ENCODE measurements around the gene LRRN1.

Gene LRRN1

GRCh38 chr3:3799173-3800079 is at the start of gene LRRN1:
Gene LRRN1, plus strand, starts transcription at chr3:3799431. Its CDS starts 45,211 bp downstream, at chr3:3844642.
- H3K9me3 Mint-ChIP-seq, result no peaks in the 10 kb centered on the region
- peaks cover 2% of the 10 kb centered on the region for H3K36me3 Mint-ChIP-seq
- DNase-seq, result peak; percentile 80
- peak within 1 kb of the TSS; percentile 85 for H3K4me3 Mint-ChIP-seq
- H3K4me1 Mint-ChIP-seq, result peaks cover 26% of the 10 kb centered on the region
- CTCF ChIA-PET, result no interaction called here
- peak within 1 kb of the TSS; percentile 92 for H3K27ac Mint-ChIP-seq
- peaks cover 52% of the 10 kb centered on the region for H3K27me3 Mint-ChIP-seq

GRCh38 chr3:3753416-3753815 is 45.8 kb upstream of the LRRN1 start:
- Mint-ChIP-seq H3K4me1 (no peaks in the 10 kb centered on the region), H3K4me3 (no peak overlapping the region), H3K27me3 (no peaks in the 10 kb centered on the region), H3K9me3 (no peaks in the 10 kb centered on the region), H3K27ac (no peak overlapping the region), H3K36me3 (no peaks in the 10 kb centered on the region)
- DNase-seq, result no peak
- CTCF ChIA-PET, result no interaction called here

- DNase-seq, result no peak
- H3K27me3 Mint-ChIP-seq, result no peaks in the 10 kb centered on the region
- H3K4me3 Mint-ChIP-seq, result no peak overlapping the region
- H3K9me3 Mint-ChIP-seq, result no peaks in the 10 kb centered on the region
- CTCF ChIA-PET, result no interaction called here
- H3K4me1 Mint-ChIP-seq, result no peaks in the 10 kb centered on the region
- H3K27ac Mint-ChIP-seq, result no peak overlapping the region
- H3K36me3 Mint-ChIP-seq, result no peaks in the 10 kb centered on the region
Measured at GRCh38 chr3:3765661-3766060, 33.6 kb upstream of the LRRN1 start.

- Mint-ChIP-seq H3K27ac (no peak overlapping the region), H3K4me3 (no peak overlapping the region), H3K36me3 (no peaks in the 10 kb centered on the region), H3K4me1 (no peaks in the 10 kb centered on the region), H3K27me3 (no peaks in the 10 kb centered on the region), H3K9me3 (no peaks in the 10 kb centered on the region)
- no peak for DNase-seq
- CTCF ChIA-PET, result no interaction called here
Measured at GRCh38 chr3:3766140-3766539, 33.1 kb upstream of the LRRN1 start.

GRCh38 chr3:3771094-3771493 is 28.1 kb upstream of the LRRN1 start:
- CTCF ChIA-PET, result no interaction called here
- no peaks in the 10 kb centered on the region for H3K9me3 Mint-ChIP-seq
- no peak for DNase-seq
- H3K4me3 Mint-ChIP-seq, result no peak overlapping the region
- no peaks in the 10 kb centered on the region for H3K36me3 Mint-ChIP-seq
- H3K4me1 Mint-ChIP-seq, result no peaks in the 10 kb centered on the region
- H3K27me3 Mint-ChIP-seq, result no peaks in the 10 kb centered on the region
- H3K27ac Mint-ChIP-seq, result no peak overlapping the region

- no peaks in the 10 kb centered on the region for H3K4me1 Mint-ChIP-seq
- DNase-seq, result no peak
- H3K9me3 Mint-ChIP-seq, result no peaks in the 10 kb centered on the region
- H3K27ac Mint-ChIP-seq, result no peak overlapping the region
- no peak overlapping the region for H3K4me3 Mint-ChIP-seq
- no peaks in the 10 kb centered on the region for H3K36me3 Mint-ChIP-seq
- CTCF ChIA-PET, result no interaction called here
- H3K27me3 Mint-ChIP-seq, result no peaks in the 10 kb centered on the region
Measured at GRCh38 chr3:3771567-3771966, 27.7 kb upstream of the LRRN1 start.

GRCh38 chr3:3772338-3772737 is 26.9 kb upstream of the LRRN1 start:
- H3K27ac Mint-ChIP-seq, result no peak overlapping the region
- H3K36me3 Mint-ChIP-seq, result no peaks in the 10 kb centered on the region
- DNase-seq, result no peak
- H3K9me3 Mint-ChIP-seq, result no peaks in the 10 kb centered on the region
- H3K4me1 Mint-ChIP-seq, result no peaks in the 10 kb centered on the region
- H3K4me3 Mint-ChIP-seq, result no peak overlapping the region
- CTCF ChIA-PET, result no interaction called here
- no peaks in the 10 kb centered on the region for H3K27me3 Mint-ChIP-seq

GRCh38 chr3:3772920-3773319 is 26.3 kb upstream of the LRRN1 start:
- Mint-ChIP-seq H3K27me3 (no peaks in the 10 kb centered on the region), H3K4me3 (no peak overlapping the region), H3K36me3 (no peaks in the 10 kb centered on the region), H3K9me3 (no peaks in the 10 kb centered on the region), H3K27ac (no peak overlapping the region), H3K4me1 (no peaks in the 10 kb centered on the region)
- CTCF ChIA-PET, result no interaction called here
- DNase-seq, result no peak

GRCh38 chr3:3776607-3777006 is 22.6 kb upstream of the LRRN1 start:
- Mint-ChIP-seq H3K27ac (no peak overlapping the region), H3K4me1 (no peaks in the 10 kb centered on the region), H3K9me3 (no peaks in the 10 kb centered on the region), H3K4me3 (no peak overlapping the region), H3K27me3 (no peaks in the 10 kb centered on the region), H3K36me3 (no peaks in the 10 kb centered on the region)
- CTCF ChIA-PET, result no interaction called here
- no peak for DNase-seq

GRCh38 chr3:3778216-3778615 is 21.0 kb upstream of the LRRN1 start:
- no peaks in the 10 kb centered on the region for H3K4me1 Mint-ChIP-seq
- no peaks in the 10 kb centered on the region for H3K9me3 Mint-ChIP-seq
- CTCF ChIA-PET, result no interaction called here
- H3K4me3 Mint-ChIP-seq, result no peak overlapping the region
- H3K27ac Mint-ChIP-seq, result no peak overlapping the region
- H3K27me3 Mint-ChIP-seq, result no peaks in the 10 kb centered on the region
- no peaks in the 10 kb centered on the region for H3K36me3 Mint-ChIP-seq
- DNase-seq, result no peak

- no peaks in the 10 kb centered on the region for H3K4me1 Mint-ChIP-seq
Measured at GRCh38 chr3:3778641-3779270, 20.5 kb upstream of the LRRN1 start.

GRCh38 chr3:3782457-3782856 is 16.8 kb upstream of the LRRN1 start:
- Mint-ChIP-seq H3K9me3 (no peaks in the 10 kb centered on the region), H3K36me3 (no peaks in the 10 kb centered on the region), H3K27me3 (no peaks in the 10 kb centered on the region), H3K27ac (no peak overlapping the region), H3K4me1 (no peaks in the 10 kb centered on the region), H3K4me3 (no peak overlapping the region)
- DNase-seq, result no peak
- CTCF ChIA-PET, result no interaction called here

More at GRCh38 chr3:3778641-3779270, 20.5 kb upstream of the LRRN1 start:
- Mint-ChIP-seq H3K36me3 (no peaks in the 10 kb centered on the region), H3K27me3 (no peaks in the 10 kb centered on the region), H3K4me3 (no peak overlapping the region), H3K9me3 (no peaks in the 10 kb centered on the region), H3K27ac (no peak overlapping the region)
- DNase-seq, result no peak
- CTCF ChIA-PET, result no interaction called here

- H3K27me3 Mint-ChIP-seq, result no peaks in the 10 kb centered on the region
- no peaks in the 10 kb centered on the region for H3K9me3 Mint-ChIP-seq
- CTCF ChIA-PET, result no interaction called here
- DNase-seq, result no peak
- H3K4me1 Mint-ChIP-seq, result no peaks in the 10 kb centered on the region
- no peaks in the 10 kb centered on the region for H3K36me3 Mint-ChIP-seq
- no peak overlapping the region for H3K4me3 Mint-ChIP-seq
- H3K27ac Mint-ChIP-seq, result no peak overlapping the region
Measured at GRCh38 chr3:3783210-3783609, 16.0 kb upstream of the LRRN1 start.

- H3K36me3 Mint-ChIP-seq, result no peaks in the 10 kb centered on the region
- H3K27me3 Mint-ChIP-seq, result no peaks in the 10 kb centered on the region
- H3K4me3 Mint-ChIP-seq, result no peak overlapping the region
- peaks cover 3% of the 10 kb centered on the region for H3K9me3 Mint-ChIP-seq
- H3K4me1 Mint-ChIP-seq, result no peaks in the 10 kb centered on the region
- no peak overlapping the region for H3K27ac Mint-ChIP-seq
- DNase-seq, result no peak
- CTCF ChIA-PET, result no interaction called here
Measured at GRCh38 chr3:3783696-3784095, 15.5 kb upstream of the LRRN1 start.

- no peaks in the 10 kb centered on the region for H3K36me3 Mint-ChIP-seq
- H3K27me3 Mint-ChIP-seq, result peaks cover 6% of the 10 kb centered on the region
- CTCF ChIA-PET, result no interaction called here
- H3K27ac Mint-ChIP-seq, result no peak overlapping the region
- no peaks in the 10 kb centered on the region for H3K4me1 Mint-ChIP-seq
- peaks cover 3% of the 10 kb centered on the region for H3K9me3 Mint-ChIP-seq
- no peak for DNase-seq
- H3K4me3 Mint-ChIP-seq, result no peak overlapping the region
Measured at GRCh38 chr3:3792391-3792790, 6.8 kb upstream of the LRRN1 start.
